SK-N-SH treated with all-trans-retinoic acid at 6 μM for 48 hours (cell line): ENCODE measurements around the gene TRMT1.

ENCODE experiments used
- ATAC-seq: fragments of 200-7000 bp; cut with Tn5 transposase; 3 replicates; pipeline ENCODE4 v1.9.1; 2020; ENCODE audit warnings: mild to moderate bottlenecking, moderate library complexity
- BACH2 ChIP-seq: fragments of 250-450 bp; sonication (Bioruptor Pico); IDR thresholded peaks from 2 replicates; pipeline ENCODE4 v1.9.0; 2021; ENCODE audit warnings: mild to moderate bottlenecking, borderline replicate concordance
- CREB5 ChIP-seq: fragments of 250-450 bp; sonication (Bioruptor Pico); IDR thresholded peaks from 2 replicates; pipeline ENCODE4 v1.5.1; 2020; ENCODE audit warnings: low read depth, mild to moderate bottlenecking, moderate library complexity
- CSDC2 ChIP-seq: fragments of 250-450 bp; sonication (Bioruptor Pico); IDR thresholded peaks from 2 replicates; pipeline ENCODE4 v1.5.0; 2020; ENCODE audit warnings: mild to moderate bottlenecking, moderate library complexity
- ESRRG ChIP-seq: fragments of 250-450 bp; sonication (Bioruptor Pico); IDR thresholded peaks from 2 replicates; pipeline ENCODE4 v1.6.1; 2021; ENCODE audit warnings: mild to moderate bottlenecking
- GLIS3 ChIP-seq: fragments of 250-450 bp; sonication (Bioruptor Pico); IDR thresholded peaks from 2 replicates; pipeline ENCODE4 v1.5.0; 2020; ENCODE audit warnings: mild to moderate bottlenecking, moderate library complexity
- ISL1 ChIP-seq: fragments of 250-450 bp; sonication (Bioruptor Pico); IDR thresholded peaks from 2 replicates; pipeline ENCODE4 v2.1.2; 2022; ENCODE audit warnings: mild to moderate bottlenecking, moderate library complexity
- OSR1 ChIP-seq: fragments of 250-450 bp; sonication (Bioruptor Pico); IDR thresholded peaks from 2 replicates; pipeline ENCODE4 v1.8.0; 2022; ENCODE audit warnings: moderate library complexity, mild to moderate bottlenecking, inconsistent platforms
- POU6F1 ChIP-seq: fragments of 250-450 bp; sonication (Bioruptor Pico); IDR thresholded peaks from 2 replicates; pipeline ENCODE4 v1.8.0; 2021; ENCODE audit warnings: low read depth, mild to moderate bottlenecking, moderate library complexity, borderline replicate concordance
- PPARA ChIP-seq: fragments of 250-450 bp; sonication (Bioruptor Pico); IDR thresholded peaks from 2 replicates; pipeline ENCODE4 v1.5.0; 2020; ENCODE audit warnings: mild to moderate bottlenecking, borderline replicate concordance
- RARB ChIP-seq: fragments of 250-450 bp; sonication (Bioruptor Pico); IDR thresholded peaks from 2 replicates; pipeline ENCODE4 v1.8.0; 2021; ENCODE audit warnings: mild to moderate bottlenecking, moderate library complexity
- SNAI2 ChIP-seq: fragments of 250-450 bp; sonication (Bioruptor Pico); IDR thresholded peaks from 2 replicates; pipeline ENCODE4 v1.5.0; 2020; ENCODE audit warnings: mild to moderate bottlenecking, moderate library complexity
- TCF4 ChIP-seq: fragments of 250-450 bp; sonication (Bioruptor Pico); IDR thresholded peaks from 2 replicates; pipeline ENCODE4 v1.8.0; 2021; ENCODE audit warnings: mild to moderate bottlenecking, moderate library complexity, borderline replicate concordance
- TOX ChIP-seq: fragments of 250-450 bp; sonication (Bioruptor Pico); IDR thresholded peaks from 2 replicates; pipeline ENCODE4 v1.8.0; 2021; ENCODE audit warnings: mild to moderate bottlenecking, moderate library complexity, borderline replicate concordance
- TSHZ2 ChIP-seq: fragments of 250-450 bp; sonication (Bioruptor Pico); IDR thresholded peaks from 2 replicates; pipeline ENCODE4 v1.5.0; 2020; ENCODE audit warnings: mild to moderate bottlenecking, moderate library complexity
- ZC3H10 ChIP-seq: fragments of 250-450 bp; sonication (Bioruptor Pico); IDR thresholded peaks from 2 replicates; pipeline ENCODE4 v1.5.1; 2021; ENCODE audit warnings: mild to moderate bottlenecking, moderate library complexity
- ZFP3 ChIP-seq: fragments of 250-450 bp; sonication (Bioruptor Pico); IDR thresholded peaks from 2 replicates; pipeline ENCODE4 v1.5.0; 2020; ENCODE audit warnings: mild to moderate bottlenecking, moderate library complexity
- ZFP30 ChIP-seq: fragments of 450-650 bp; formaldehyde crosslinking; IDR thresholded peaks from 2 replicates; pipeline ENCODE4 v1.5.0; 2022; ENCODE audit warnings: mild to moderate bottlenecking, moderate library complexity
- ZNF565 ChIP-seq: fragments of 450-650 bp; formaldehyde crosslinking; conservative IDR thresholded peaks from 2 replicates; pipeline ENCODE4 v1.5.0; 2020; ENCODE audit warnings: low read depth, mild to moderate bottlenecking, moderate library complexity
- ZNF70 ChIP-seq: fragments of 450-650 bp; formaldehyde crosslinking; IDR thresholded peaks from 2 replicates; pipeline ENCODE4 v1.5.0; 2020; ENCODE audit warnings: mild to moderate bottlenecking, moderate library complexity
- ZNF8 ChIP-seq: fragments of 450-650 bp; formaldehyde crosslinking; IDR thresholded peaks from 2 replicates; pipeline ENCODE4 v1.5.0; 2020; ENCODE audit warnings: mild to moderate bottlenecking, moderate library complexity
- TF ChIP-seq, protein P1 (sequence below): fragments of 250-450 bp; sonication (Bioruptor Pico); IDR thresholded peaks from 2 replicates; pipeline ENCODE4 v1.8.0; 2020; ENCODE audit warnings: mild to moderate bottlenecking, moderate library complexity, borderline replicate concordance
- TF ChIP-seq, protein P2 (sequence below): fragments of 250-450 bp; sonication (Bioruptor Pico); IDR thresholded peaks from 2 replicates; pipeline ENCODE4 v1.5.1; 2021; ENCODE audit warnings: mild to moderate bottlenecking, moderate library complexity

TRMT1 gene

GRCh38 chr19:13115936-13116281, 631 bp downstream of the TRMT1 start:
- TF ChIP-seq CSDC2 (CRISPR knock-in tag) (no peak), TOX (CRISPR knock-in tag) (no peak), ZC3H10 (CRISPR knock-in tag) (no peak), RARB (no peak), ZNF565 (CRISPR knock-in tag) (no peak), TCF4 (CRISPR knock-in tag) (no peak), ISL1 (no peak), OSR1 (CRISPR knock-in tag) (no peak), ZFP30 (CRISPR knock-in tag) (no peak), ZNF8 (CRISPR knock-in tag) (no peak), ZNF70 (no peak), PPARA (CRISPR knock-in tag) (no peak), TSHZ2 (CRISPR knock-in tag) (no peak)
- TF ChIP-seq, protein P1, sequence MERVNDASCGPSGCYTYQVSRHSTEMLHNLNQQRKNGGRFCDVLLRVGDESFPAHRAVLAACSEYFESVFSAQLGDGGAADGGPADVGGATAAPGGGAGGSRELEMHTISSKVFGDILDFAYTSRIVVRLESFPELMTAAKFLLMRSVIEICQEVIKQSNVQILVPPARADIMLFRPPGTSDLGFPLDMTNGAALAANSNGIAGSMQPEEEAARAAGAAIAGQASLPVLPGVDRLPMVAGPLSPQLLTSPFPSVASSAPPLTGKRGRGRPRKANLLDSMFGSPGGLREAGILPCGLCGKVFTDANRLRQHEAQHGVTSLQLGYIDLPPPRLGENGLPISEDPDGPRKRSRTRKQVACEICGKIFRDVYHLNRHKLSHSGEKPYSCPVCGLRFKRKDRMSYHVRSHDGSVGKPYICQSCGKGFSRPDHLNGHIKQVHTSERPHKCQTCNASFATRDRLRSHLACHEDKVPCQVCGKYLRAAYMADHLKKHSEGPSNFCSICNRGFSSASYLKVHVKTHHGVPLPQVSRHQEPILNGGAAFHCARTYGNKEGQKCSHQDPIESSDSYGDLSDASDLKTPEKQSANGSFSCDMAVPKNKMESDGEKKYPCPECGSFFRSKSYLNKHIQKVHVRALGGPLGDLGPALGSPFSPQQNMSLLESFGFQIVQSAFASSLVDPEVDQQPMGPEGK: no peak
- TF ChIP-seq, protein P2, sequence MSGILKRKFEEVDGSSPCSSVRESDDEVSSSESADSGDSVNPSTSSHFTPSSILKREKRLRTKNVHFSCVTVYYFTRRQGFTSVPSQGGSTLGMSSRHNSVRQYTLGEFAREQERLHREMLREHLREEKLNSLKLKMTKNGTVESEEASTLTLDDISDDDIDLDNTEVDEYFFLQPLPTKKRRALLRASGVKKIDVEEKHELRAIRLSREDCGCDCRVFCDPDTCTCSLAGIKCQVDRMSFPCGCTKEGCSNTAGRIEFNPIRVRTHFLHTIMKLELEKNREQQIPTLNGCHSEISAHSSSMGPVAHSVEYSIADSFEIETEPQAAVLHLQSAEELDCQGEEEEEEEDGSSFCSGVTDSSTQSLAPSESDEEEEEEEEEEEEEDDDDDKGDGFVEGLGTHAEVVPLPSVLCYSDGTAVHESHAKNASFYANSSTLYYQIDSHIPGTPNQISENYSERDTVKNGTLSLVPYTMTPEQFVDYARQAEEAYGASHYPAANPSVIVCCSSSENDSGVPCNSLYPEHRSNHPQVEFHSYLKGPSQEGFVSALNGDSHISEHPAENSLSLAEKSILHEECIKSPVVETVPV (CRISPR knock-in tag): no peak
- no peak for ATAC-seq

DNA sequence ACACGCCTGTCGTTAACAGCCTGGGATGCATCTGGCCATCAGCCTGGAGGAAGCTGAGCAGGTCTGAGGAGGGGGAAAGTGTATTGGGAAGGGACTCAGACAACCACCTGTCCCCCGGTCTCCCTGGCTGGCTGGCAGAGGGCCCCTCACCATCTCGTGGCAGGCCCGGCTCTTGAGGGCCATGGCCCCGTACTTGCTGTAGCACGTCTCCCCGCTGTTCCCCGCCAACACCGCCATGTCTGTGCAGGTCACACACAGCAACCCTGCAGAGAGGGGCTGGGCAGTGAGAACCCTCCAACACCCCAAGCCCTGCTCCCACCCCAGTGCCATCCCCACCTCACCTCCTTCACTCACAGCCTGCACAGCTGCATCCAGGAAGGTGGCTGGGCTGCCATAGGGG, 4.0 kb downstream of the TRMT1 start:
- TF ChIP-seq ZNF70 (no peak), CREB5 (CRISPR knock-in tag) (no peak), OSR1 (CRISPR knock-in tag) (no peak), GLIS3 (CRISPR knock-in tag) (no peak), ZNF565 (CRISPR knock-in tag) (no peak), ZC3H10 (CRISPR knock-in tag) (no peak), ESRRG (CRISPR knock-in tag) (no peak), TOX (CRISPR knock-in tag) (no peak), POU6F1 (CRISPR knock-in tag) (no peak), SNAI2 (CRISPR knock-in tag) (no peak)
- ATAC-seq: no peak

- ATAC-seq: no peak
- TF ChIP-seq ZNF70 (no peak), PPARA (CRISPR knock-in tag) (no peak), ZNF8 (CRISPR knock-in tag) (no peak), TOX (CRISPR knock-in tag) (no peak), TSHZ2 (CRISPR knock-in tag) (no peak), GLIS3 (CRISPR knock-in tag) (no peak), POU6F1 (CRISPR knock-in tag) (no peak), ZNF565 (CRISPR knock-in tag) (no peak), ZFP3 (CRISPR knock-in tag) (no peak), BACH2 (CRISPR knock-in tag) (no peak)
- TF ChIP-seq, protein P1: no peak
These were observed 6.4 kb downstream of the TRMT1 start for GRCh38 chr19:13110099-13110610.
